ENCODE results near the gene MED17. TPM values are rescaled to one million over a fixed set of nuclear protein-coding genes. Genes with fewer than 3 reads are reported as not detected.

MED17 gene
- total and polyA plus RNA-seq, 2 donors = 19.7 to 41.9 TPM

- H3K36me3 ChIP-seq (ENCODE audit: insufficient read depth) = peaks cover 9% of the 10 kb centered on the region
- no peaks in the 10 kb centered on the region for H3K4me1 ChIP-seq (ENCODE audit: insufficient read depth)
- no peak overlapping the region for H3K27ac ChIP-seq (ENCODE audit: low read depth)
- WGBS = 84% methylated on average over 6 of the region's 6 CpGs
- H3K4me3 ChIP-seq (ENCODE audit: low read depth, low read length) = no peak overlapping the region
- DNase-seq (ENCODE audit: extremely low spot score) = no peak
These were observed 31.0 kb downstream of the MED17 start for GRCh38 chr11:93814966-93815633.

- H3K27ac ChIP-seq (ENCODE audit: low read depth) = no peak overlapping the region
- WGBS = 50% methylated on average over 4 of the region's 4 CpGs
- peaks cover 3% of the 10 kb centered on the region for H3K36me3 ChIP-seq (ENCODE audit: insufficient read depth)
- H3K4me3 ChIP-seq (ENCODE audit: low read depth, low read length) = no peak overlapping the region
- no peak for DNase-seq (ENCODE audit: extremely low spot score)
- no peaks in the 10 kb centered on the region for H3K4me1 ChIP-seq (ENCODE audit: insufficient read depth)
These were observed 33.6 kb downstream of the MED17 start for GRCh38 chr11:93817426-93818348.

DNA sequence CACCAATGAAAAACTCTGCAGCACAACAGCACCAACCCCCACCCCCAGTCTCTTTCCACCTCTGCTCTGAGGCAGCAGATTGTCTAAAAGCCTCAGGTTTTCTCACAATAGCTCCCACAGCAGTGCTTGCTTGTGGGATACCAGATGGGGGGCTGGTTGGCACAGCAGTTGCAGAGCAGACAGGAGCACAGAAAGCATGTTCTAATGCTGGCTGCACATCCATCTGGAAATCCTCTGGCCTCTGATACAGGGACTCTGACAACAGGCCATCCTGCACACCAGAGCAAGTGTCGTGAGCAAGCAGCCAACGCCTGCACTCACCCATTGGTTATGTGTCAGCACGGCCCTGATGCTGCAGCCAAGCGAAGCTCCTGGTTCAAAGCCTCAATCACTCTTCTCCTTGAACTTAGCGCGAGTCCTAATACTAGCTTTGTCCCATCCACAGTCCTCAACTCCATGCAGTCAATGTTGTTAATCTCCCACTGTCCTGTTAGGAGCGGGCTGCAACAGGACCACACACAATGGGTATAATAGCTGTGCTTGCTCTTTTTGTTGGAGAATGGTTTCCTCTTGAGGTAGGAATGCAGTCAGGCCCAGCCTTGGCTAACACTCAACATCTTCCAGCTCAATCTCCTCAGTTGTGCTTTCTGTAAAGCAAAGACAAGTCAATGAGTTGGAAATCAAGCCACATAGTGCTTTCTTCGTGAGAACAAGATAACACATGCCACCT, 36.0 kb downstream of the MED17 start:
- 80% methylated on average over 8 of the region's 8 CpGs for WGBS
- no peak overlapping the region for H3K4me3 ChIP-seq (ENCODE audit: low read depth, low read length)
- H3K36me3 ChIP-seq (ENCODE audit: insufficient read depth) = no peaks in the 10 kb centered on the region

DNA sequence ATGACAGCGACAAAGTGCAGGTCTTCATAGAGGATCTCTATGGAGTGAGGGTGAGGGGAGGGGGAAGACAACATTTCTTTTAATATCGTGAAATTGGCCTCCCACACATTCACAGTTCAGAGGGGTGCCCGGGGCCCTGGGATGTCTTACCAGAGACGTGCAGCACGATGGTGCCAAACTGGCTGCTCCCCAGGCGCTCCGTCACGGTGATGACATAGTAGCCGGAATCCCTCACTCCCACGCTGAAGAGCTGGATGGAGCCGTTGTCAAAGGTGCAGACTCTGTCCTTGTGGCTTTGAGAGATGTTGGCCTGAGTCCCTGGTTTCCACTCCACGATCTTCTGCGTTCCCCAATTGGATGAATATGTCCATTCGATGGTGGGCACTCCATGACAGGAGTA, 36.8 kb downstream of the MED17 start:
- no peaks in the 10 kb centered on the region for H3K36me3 ChIP-seq (ENCODE audit: insufficient read depth)
- no peaks in the 10 kb centered on the region for H3K4me1 ChIP-seq (ENCODE audit: insufficient read depth)
- no peak overlapping the region for H3K4me3 ChIP-seq (ENCODE audit: low read depth, low read length)
- no peak overlapping the region for H3K27ac ChIP-seq (ENCODE audit: low read depth)
- WGBS = 86% methylated on average over 14 of the region's 14 CpGs
- DNase-seq (ENCODE audit: extremely low spot score) = no peak

More for the DNA sequence above, 36.0 kb downstream of the MED17 start:
- H3K4me1 ChIP-seq (ENCODE audit: insufficient read depth) = no peaks in the 10 kb centered on the region
- DNase-seq (ENCODE audit: extremely low spot score) = no peak
- H3K27ac ChIP-seq (ENCODE audit: low read depth) = no peak overlapping the region

- DNase-seq (ENCODE audit: extremely low spot score) = no peak
- no peak overlapping the region for H3K27ac ChIP-seq (ENCODE audit: low read depth)
- H3K4me3 ChIP-seq (ENCODE audit: low read depth, low read length) = no peak overlapping the region
- no peaks in the 10 kb centered on the region for H3K36me3 ChIP-seq (ENCODE audit: insufficient read depth)
- WGBS = 64% methylated on average over 2 of the region's 2 CpGs
- no peaks in the 10 kb centered on the region for H3K4me1 ChIP-seq (ENCODE audit: insufficient read depth)
These were observed 37.5 kb downstream of the MED17 start for GRCh38 chr11:93821617-93822016.

GRCh38 chr11:93822359-93822758, 38.3 kb downstream of the MED17 start:
- H3K36me3 ChIP-seq (ENCODE audit: insufficient read depth) = no peaks in the 10 kb centered on the region
- H3K4me3 ChIP-seq (ENCODE audit: low read depth, low read length) = no peak overlapping the region
- H3K27ac ChIP-seq (ENCODE audit: low read depth) = no peak overlapping the region
- WGBS = 86% methylated on average over 5 of the region's 5 CpGs
- no peaks in the 10 kb centered on the region for H3K4me1 ChIP-seq (ENCODE audit: insufficient read depth)
- DNase-seq (ENCODE audit: extremely low spot score) = no peak

- Histone ChIP-seq H3K27ac (ENCODE audit: low read depth) (no peak overlapping the region), H3K4me3 (ENCODE audit: low read depth, low read length) (no peak overlapping the region), H3K36me3 (ENCODE audit: insufficient read depth) (no peaks in the 10 kb centered on the region), H3K4me1 (ENCODE audit: insufficient read depth) (no peaks in the 10 kb centered on the region)
- no peak for DNase-seq (ENCODE audit: extremely low spot score)
- WGBS = 98% methylated on average over 4 of the region's 4 CpGs
These were observed 39.1 kb downstream of the MED17 start for GRCh38 chr11:93823210-93823609.

- Histone ChIP-seq H3K36me3 (ENCODE audit: insufficient read depth) (no peaks in the 10 kb centered on the region), H3K4me3 (ENCODE audit: low read depth, low read length) (no peak overlapping the region), H3K27ac (ENCODE audit: low read depth) (no peak overlapping the region), H3K4me1 (ENCODE audit: insufficient read depth) (no peaks in the 10 kb centered on the region)
- 80% methylated on average over 1 of the region's 1 CpG for WGBS
- DNase-seq (ENCODE audit: extremely low spot score) = no peak
These were observed 43.3 kb downstream of the MED17 start for GRCh38 chr11:93827363-93827762.

DNA sequence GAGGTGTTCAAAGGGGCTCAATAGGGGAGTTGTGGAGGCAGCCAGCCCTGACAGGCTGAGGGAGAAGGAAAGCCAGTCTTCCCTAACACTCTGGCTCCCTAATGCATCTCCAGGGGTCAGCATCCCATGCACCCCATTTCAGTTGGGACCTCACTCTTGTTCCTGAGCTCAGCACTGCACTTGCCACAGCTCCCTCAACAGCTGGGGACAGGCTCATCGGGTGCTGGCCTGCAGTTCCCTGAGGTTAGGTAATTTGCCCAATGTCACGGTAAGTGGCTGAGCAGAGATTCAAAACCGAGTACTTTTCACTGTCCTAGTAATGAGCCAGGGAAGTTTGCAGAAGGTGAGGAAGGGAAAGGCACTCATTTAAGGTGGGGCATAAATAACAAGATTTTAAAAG, 45.5 kb downstream of the MED17 start:
- Histone ChIP-seq H3K4me3 (ENCODE audit: low read depth, low read length) (no peak overlapping the region), H3K4me1 (ENCODE audit: insufficient read depth) (no peaks in the 10 kb centered on the region), H3K36me3 (ENCODE audit: insufficient read depth) (no peaks in the 10 kb centered on the region), H3K27ac (ENCODE audit: low read depth) (no peak overlapping the region)
- WGBS = 69% methylated on average over 3 of the region's 3 CpGs
- DNase-seq (ENCODE audit: extremely low spot score) = no peak

- DNase-seq (ENCODE audit: extremely low spot score) = no peak
- 68% methylated on average over 3 of the region's 3 CpGs for WGBS
These were observed 47.5 kb downstream of the MED17 start for GRCh38 chr11:93831343-93832127.

GRCh38 chr11:93832780-93833179, 48.7 kb downstream of the MED17 start:
- Histone ChIP-seq H3K36me3 (ENCODE audit: insufficient read depth) (no peaks in the 10 kb centered on the region), H3K4me3 (ENCODE audit: low read depth, low read length) (no peak overlapping the region), H3K4me1 (ENCODE audit: insufficient read depth) (no peaks in the 10 kb centered on the region), H3K27ac (ENCODE audit: low read depth) (no peak overlapping the region)
- DNase-seq (ENCODE audit: extremely low spot score) = no peak
- 81% methylated on average over 1 of the region's 1 CpG for WGBS

More at GRCh38 chr11:93831343-93832127, 47.5 kb downstream of the MED17 start:
- H3K27ac ChIP-seq (ENCODE audit: low read depth) = no peak overlapping the region
- no peak overlapping the region for H3K4me3 ChIP-seq (ENCODE audit: low read depth, low read length)
- H3K4me1 ChIP-seq (ENCODE audit: insufficient read depth) = no peaks in the 10 kb centered on the region
- no peaks in the 10 kb centered on the region for H3K36me3 ChIP-seq (ENCODE audit: insufficient read depth)

GRCh38 chr11:93838967-93839366, 54.9 kb downstream of the MED17 start:
- Histone ChIP-seq H3K36me3 (ENCODE audit: insufficient read depth) (no peaks in the 10 kb centered on the region), H3K27ac (ENCODE audit: low read depth) (no peak overlapping the region), H3K4me1 (ENCODE audit: insufficient read depth) (no peaks in the 10 kb centered on the region), H3K4me3 (ENCODE audit: low read depth, low read length) (no peak overlapping the region)
- WGBS = 92% methylated on average over 8 of the region's 8 CpGs
- no peak for DNase-seq (ENCODE audit: extremely low spot score)

GRCh38 chr11:93840180-93840579, 56.1 kb downstream of the MED17 start:
- Histone ChIP-seq H3K4me3 (ENCODE audit: low read depth, low read length) (no peak overlapping the region), H3K27ac (ENCODE audit: low read depth) (no peak overlapping the region), H3K36me3 (ENCODE audit: insufficient read depth) (no peaks in the 10 kb centered on the region), H3K4me1 (ENCODE audit: insufficient read depth) (no peaks in the 10 kb centered on the region)
- DNase-seq (ENCODE audit: extremely low spot score) = no peak
- WGBS = 34% methylated on average over 2 of the region's 2 CpGs

All from urinary bladder (tissue), 4 donors.